Esophagus muscularis mucosa (tissue), 4 donors: ENCODE data around the gene SEC14L1. TPM values are rescaled to one million over a fixed set of nuclear protein-coding genes. Genes with fewer than 3 reads are reported as not detected.

Source experiments
- DNase-seq: peaks from one replicate; pipeline ENCODE4 v3.0.0-alpha.2; 2017; ENCODE audit errors: extremely low spot score
- H3K27ac ChIP-seq, 4 donors: fragments of 200-600 bp; sonication (generic); replicated peaks in 1 of 4; 1 replicate in 3 of 4; 2 replicates in 1 of 4; pipeline ENCODE4 v1.5.1; 2016 to 2019; ENCODE audit warnings: mild to moderate bottlenecking in 1 of 4
- H3K27me3 ChIP-seq, 4 donors: fragments of 200-600 bp; sonication (generic); one replicate each; pipeline versions ENCODE4 v1.5.1 to v1.6.0; 2016 to 2019
- H3K36me3 ChIP-seq, 4 donors: fragments of 200-600 bp; sonication (generic); one replicate each; pipeline ENCODE4 v1.5.1; 2016 to 2019
- H3K4me1 ChIP-seq, 4 donors: fragments of 200-600 bp; sonication (generic); one replicate each; pipeline ENCODE4 v1.5.1; 2016 to 2019
- H3K4me3 ChIP-seq, 4 donors: fragments of 200-600 bp; sonication (generic); 1 replicate in 2 of 4; 2 replicates in 2 of 4; pipeline ENCODE4 v1.5.1; 2016 to 2019; ENCODE audit warnings: mild to moderate bottlenecking in 4 of 4, moderate library complexity in 1 of 4
- H3K9me3 ChIP-seq, 4 donors: fragments of 200-600 bp; sonication (generic); 1 replicate in 3 of 4; 2 replicates in 1 of 4; pipeline ENCODE4 v1.5.1; 2016 to 2019
- CTCF ChIP-seq, 3 experiments: fragments of 200-600 bp in 2 of 3; fragments of 450-650 bp in 1 of 3; sonication (generic) in 2 of 3; IDR thresholded peaks; one replicate each; pipeline ENCODE4 v1.5.1; 2017 to 2019; ENCODE audit warnings: antibody characterized with exemption in 3 of 3, mild to moderate bottlenecking in 2 of 3, moderate library complexity in 1 of 3
- EP300 ChIP-seq: sonication (generic); formaldehyde crosslinking; IDR thresholded peaks from one replicate; pipeline ENCODE4 v1.6.1; 2017; ENCODE audit warnings: antibody characterized with exemption
- POLR2A ChIP-seq: fragments of 450-650 bp; IDR thresholded peaks from one replicate; pipeline ENCODE4 v1.6.1; 2017; ENCODE audit warnings: antibody characterized with exemption, moderate library complexity, mild to moderate bottlenecking, low read depth
- POLR2AphosphoS5 ChIP-seq, 2 donors: sonication (generic); formaldehyde crosslinking; IDR thresholded peaks; one replicate each; pipeline ENCODE4 v1.6.1; 2017; ENCODE audit warnings: antibody characterized with exemption in 2 of 2
- WGBS: methylation state at CpG from one replicate; pipeline ENCODE4 v1.1.5; 2018; 5-methylcytosine and 5-hydroxymethylcytosine counted together
- intact Hi-C: fragments of 100-400 bp; cut with DNase I; formaldehyde crosslinking; loops from one replicate; pipeline ENCODE4 v1.15.1; 2023
- total RNA-seq, 4 donors: library from RNA; depleted of rRNA; stranded (reverse); fragments of >200 nt; gene quantifications; one replicate each; pipeline versions ENCODE4 v1.1.0 to v1.2.1, GENCODE V29; 2016

Gene SEC14L1
- total RNA-seq, 4 donors from 2014 or later: 40.7 to 96.4 (median 64.4) TPM

- no peaks in the 10 kb centered on the region for H3K27me3 ChIP-seq
- no peaks in the 10 kb centered on the region for H3K9me3 ChIP-seq
- DNase-seq: no peak
- peaks cover 52 to 63% (median 55%) of the 10 kb centered on the region in 4 donors for H3K4me1 ChIP-seq
- H3K4me3 ChIP-seq: no peak overlapping the region
- TF ChIP-seq POLR2A (no peak), EP300 (no peak), POLR2AphosphoS5 (IDR thresholded peaks at IDR 0.05) (no peak), CTCF (IDR thresholded peaks at IDR 0.05) (no peak)
- peak overlapping the region in 1 of 4 donors; percentile 61 for H3K27ac ChIP-seq
- 77% methylated on average over 16 of the region's 16 CpGs for WGBS
- peaks cover 0 to 6% (median 0%) of the 10 kb centered on the region in 4 donors for H3K36me3 ChIP-seq
- intact Hi-C loops: no loop called here
Observed at GRCh38 chr17:77182205-77183172, 41.7 kb downstream of the SEC14L1 start.

GRCh38 chr17:77184474-77184873 lies 43.7 kb downstream of the SEC14L1 start:
- H3K4me1 ChIP-seq: peaks cover 52 to 75% (median 59%) of the 10 kb centered on the region in 4 donors
- no peak for TF ChIP-seq CTCF (IDR thresholded peaks at IDR 0.05)
- no peak for TF ChIP-seq POLR2A
- no peak for TF ChIP-seq POLR2AphosphoS5 (IDR thresholded peaks at IDR 0.05)
- no peak for TF ChIP-seq EP300
- no peak for DNase-seq
- no peaks in the 10 kb centered on the region for H3K9me3 ChIP-seq
- H3K27me3 ChIP-seq: no peaks in the 10 kb centered on the region
- intact Hi-C loops: no loop called here
- H3K36me3 ChIP-seq: peaks cover 0 to 6% (median 0%) of the 10 kb centered on the region in 4 donors
- H3K27ac ChIP-seq: no peak overlapping the region
- no peak overlapping the region for H3K4me3 ChIP-seq
- WGBS: 72% methylated on average over 4 of the region's 4 CpGs

- Histone ChIP-seq H3K4me1 (peaks cover 52 to 75% (median 59%) of the 10 kb centered on the region in 4 donors), H3K9me3 (no peaks in the 10 kb centered on the region), H3K4me3 (no peak overlapping the region), H3K27ac (peak overlapping the region in 2 of 4 donors; percentile 18 to 26), H3K36me3 (peaks cover 0 to 7% (median 0%) of the 10 kb centered on the region in 4 donors), H3K27me3 (no peaks in the 10 kb centered on the region)
- TF ChIP-seq POLR2AphosphoS5 (IDR thresholded peaks at IDR 0.05) (no peak), EP300 (no peak), CTCF (IDR thresholded peaks at IDR 0.05) (no peak), POLR2A (no peak)
- no peak for DNase-seq
- intact Hi-C loops: no loop called here
- WGBS: 44% methylated on average over 7 of the region's 7 CpGs
Observed at GRCh38 chr17:77185137-77185536, 44.4 kb downstream of the SEC14L1 start.

GRCh38 chr17:77186141-77186604 lies 45.4 kb downstream of the SEC14L1 start:
- peak overlapping the region in 2 of 4 donors; percentile 18 to 19 for H3K27ac ChIP-seq

More at GRCh38 chr17:77186141-77186604, 45.4 kb downstream of the SEC14L1 start:
- TF ChIP-seq POLR2AphosphoS5 (IDR thresholded peaks at IDR 0.05) (no peak), POLR2A (no peak), EP300 (no peak), CTCF (IDR thresholded peaks at IDR 0.05) (no peak)
- no peak for DNase-seq
- intact Hi-C loops: no loop called here
- no peak overlapping the region for H3K4me3 ChIP-seq
- WGBS: 83% methylated on average over 12 of the region's 13 CpGs
- no peaks in the 10 kb centered on the region for H3K9me3 ChIP-seq
- no peaks in the 10 kb centered on the region for H3K27me3 ChIP-seq
- peaks cover 6 to 17% (median 7%) of the 10 kb centered on the region in 4 donors for H3K36me3 ChIP-seq
- H3K4me1 ChIP-seq: peaks cover 52 to 71% (median 59%) of the 10 kb centered on the region in 4 donors
